Measurements from ENCODE around the gene PIK3CB. TPM values are rescaled to one million over a fixed set of nuclear protein-coding genes. Genes with fewer than 3 reads are reported as not detected.
"Not testable (repeated sequence)": the region's sequence is repeated elsewhere in the genome, so short reads cannot be mapped to it uniquely, and the experiment has no call there.

Gene PIK3CB
- total RNA-seq, 1 experiment from 2014 or later, result 35.3 TPM

DNA sequence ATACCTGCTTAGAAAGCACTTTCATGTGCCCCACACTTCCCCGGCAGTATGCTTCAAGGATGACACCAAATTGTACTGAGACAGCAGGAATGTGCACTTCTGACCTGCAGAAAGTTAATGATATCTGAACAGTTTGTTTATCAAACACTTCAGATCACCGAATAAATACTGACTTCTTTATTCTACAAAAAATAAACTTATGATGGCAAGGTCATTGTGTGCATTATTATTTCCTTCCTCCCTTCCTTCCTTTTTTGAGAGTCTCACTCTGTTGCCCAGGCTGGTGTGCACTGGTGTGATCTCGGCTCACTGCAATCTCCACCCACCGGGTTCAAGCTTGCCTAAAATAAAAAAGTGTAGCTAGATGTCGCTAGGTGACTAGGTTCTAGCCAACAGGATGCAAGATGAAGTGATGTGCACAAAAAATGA lies 145.8 kb downstream of the PIK3CB start:
- Histone ChIP-seq H3K9me2 (replicated peaks; ENCODE audit: insufficient read depth, low read length) (no peaks in the 10 kb centered on the region), H3K27me3 (ENCODE audit: low read length) (no peaks in the 10 kb centered on the region), H3K79me2 (ENCODE audit: low read length) (no peaks in the 10 kb centered on the region), H3K36me3 (ENCODE audit: insufficient read depth, low read length) (peaks cover 3% of the 10 kb centered on the region; the same call in 1 of the 2 replicates), H3K9ac (ENCODE audit: low read length) (no peak overlapping the region), H2AFZ (ENCODE audit: low read length) (no peak overlapping the region), H3K27ac (ENCODE audit: low read length) (no peak overlapping the region), H3K4me1 (ENCODE audit: low read length) (peaks cover 16% of the 10 kb centered on the region), H4K20me1 (ENCODE audit: insufficient read depth, low read depth, low read length) (no peaks in the 10 kb centered on the region), H3K4me3 (ENCODE audit: low read length) (no peak overlapping the region), H3K9me3 (ENCODE audit: low read length) (no peaks in the 10 kb centered on the region), H3K4me2 (ENCODE audit: low read depth, low read length, poor library complexity, severe bottlenecking) (no peak overlapping the region)
- DNase-seq, result no peak

DNA sequence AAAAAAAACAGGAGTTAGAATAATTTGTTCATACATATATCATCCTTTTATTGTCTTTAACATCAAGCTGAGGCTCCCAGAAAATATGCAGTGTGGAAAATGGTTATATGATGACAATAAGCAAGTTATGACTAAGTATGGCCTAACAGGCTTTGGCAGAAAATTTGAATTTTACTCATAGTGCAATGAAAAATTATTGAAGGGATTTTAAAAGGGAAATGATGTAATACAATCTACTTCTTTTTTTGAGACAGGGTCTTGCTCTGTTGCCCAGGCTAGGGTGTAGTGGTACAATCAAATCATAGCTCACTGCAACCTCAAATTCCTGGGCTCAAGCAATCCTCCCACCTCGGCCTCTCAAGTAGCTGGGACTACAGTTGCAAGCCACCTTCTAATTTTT lies 147.5 kb downstream of the PIK3CB start:
- H4K20me1 ChIP-seq (ENCODE audit: insufficient read depth, low read depth, low read length), result no peaks in the 10 kb centered on the region
- H3K4me2 ChIP-seq (ENCODE audit: low read depth, low read length, poor library complexity, severe bottlenecking), result peak overlapping the region; percentile 3
- H3K27me3 ChIP-seq (ENCODE audit: low read length), result no peaks in the 10 kb centered on the region
- H3K36me3 ChIP-seq (ENCODE audit: insufficient read depth, low read length), result peaks cover 3% of the 10 kb centered on the region; the same call in 1 of the 2 replicates
- H3K4me3 ChIP-seq (ENCODE audit: low read length), result no peak overlapping the region
- peak overlapping the region; percentile 67 for H3K27ac ChIP-seq (ENCODE audit: low read length)
- no peaks in the 10 kb centered on the region for H3K9me3 ChIP-seq (ENCODE audit: low read length)
- H3K79me2 ChIP-seq (ENCODE audit: low read length), result no peaks in the 10 kb centered on the region
- no peak overlapping the region for H2AFZ ChIP-seq (ENCODE audit: low read length)
- peaks cover 16% of the 10 kb centered on the region for H3K4me1 ChIP-seq (ENCODE audit: low read length)
- peak; percentile 57 for DNase-seq
- H3K9me2 ChIP-seq (replicated peaks; ENCODE audit: insufficient read depth, low read length), result no peaks in the 10 kb centered on the region
- no peak overlapping the region for H3K9ac ChIP-seq (ENCODE audit: low read length)

DNA sequence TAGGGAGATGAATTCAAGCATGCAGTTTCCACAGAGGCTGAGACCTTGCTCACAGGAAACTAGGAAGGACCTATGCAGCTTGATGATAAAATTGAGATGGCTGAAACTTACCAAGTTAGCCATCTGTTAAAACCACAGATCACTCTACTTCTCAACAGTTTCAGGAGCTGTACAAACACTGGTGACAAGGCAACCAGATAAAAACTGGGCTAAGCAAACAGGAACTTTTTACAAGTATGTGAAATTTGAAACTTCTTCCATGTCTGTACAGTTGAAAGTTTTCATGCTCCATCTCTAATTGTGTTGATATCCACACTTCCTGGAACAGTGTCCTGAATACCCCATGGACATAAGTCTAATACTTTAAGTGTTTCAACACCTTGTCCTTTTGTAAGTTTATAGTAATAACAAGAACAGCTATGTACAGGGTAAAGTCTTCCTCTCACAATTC lies 147.9 kb downstream of the PIK3CB start:
- Histone ChIP-seq H3K4me1 (ENCODE audit: low read length) (peaks cover 16% of the 10 kb centered on the region), H3K27ac (ENCODE audit: low read length) (peak overlapping the region; percentile 67), H3K4me2 (ENCODE audit: low read depth, low read length, poor library complexity, severe bottlenecking) (peak overlapping the region; percentile 3), H3K9me3 (ENCODE audit: low read length) (no peaks in the 10 kb centered on the region), H2AFZ (ENCODE audit: low read length) (no peak overlapping the region), H3K9me2 (replicated peaks; ENCODE audit: insufficient read depth, low read length) (no peaks in the 10 kb centered on the region), H4K20me1 (ENCODE audit: insufficient read depth, low read depth, low read length) (no peaks in the 10 kb centered on the region), H3K79me2 (ENCODE audit: low read length) (no peaks in the 10 kb centered on the region), H3K36me3 (ENCODE audit: insufficient read depth, low read length) (peaks cover 3% of the 10 kb centered on the region; the same call in 1 of the 2 replicates), H3K4me3 (ENCODE audit: low read length) (no peak overlapping the region), H3K9ac (ENCODE audit: low read length) (no peak overlapping the region), H3K27me3 (ENCODE audit: low read length) (no peaks in the 10 kb centered on the region)
- DNase-seq, result peak; percentile 68

DNA sequence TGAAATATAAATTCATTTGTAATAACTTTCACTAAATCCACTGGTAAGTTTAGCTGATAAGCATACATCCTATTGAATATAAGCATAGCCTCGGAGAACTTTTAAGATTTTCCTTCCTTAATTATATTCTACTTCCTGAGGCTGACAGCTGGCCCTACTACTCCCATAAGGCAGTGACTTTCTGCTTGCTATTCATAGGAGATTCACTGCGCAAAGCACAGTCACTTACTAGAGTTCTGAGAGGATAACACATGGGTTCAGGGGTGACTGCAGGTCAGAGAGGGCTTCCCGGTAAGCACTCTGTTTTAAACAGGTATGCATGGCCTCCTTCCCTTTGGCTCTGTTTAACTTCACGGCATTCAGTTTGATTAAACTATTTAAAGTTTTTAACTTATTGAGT lies 150.3 kb downstream of the PIK3CB start:
- H3K4me2 ChIP-seq (ENCODE audit: low read depth, low read length, poor library complexity, severe bottlenecking), result no peak overlapping the region
- H3K4me1 ChIP-seq (ENCODE audit: low read length), result peaks cover 35% of the 10 kb centered on the region
- no peak overlapping the region for H2AFZ ChIP-seq (ENCODE audit: low read length)
- H3K27me3 ChIP-seq (ENCODE audit: low read length), result no peaks in the 10 kb centered on the region
- H3K9me3 ChIP-seq (ENCODE audit: low read length), result no peaks in the 10 kb centered on the region
- H3K9ac ChIP-seq (ENCODE audit: low read length), result no peak overlapping the region
- no peak overlapping the region for H3K4me3 ChIP-seq (ENCODE audit: low read length)
- no peak for DNase-seq
- H4K20me1 ChIP-seq (ENCODE audit: insufficient read depth, low read depth, low read length), result no peaks in the 10 kb centered on the region
- H3K36me3 ChIP-seq (ENCODE audit: insufficient read depth, low read length), result no peaks in the 10 kb centered on the region
- no peak overlapping the region for H3K27ac ChIP-seq (ENCODE audit: low read length)
- no peaks in the 10 kb centered on the region for H3K79me2 ChIP-seq (ENCODE audit: low read length)
- no peaks in the 10 kb centered on the region for H3K9me2 ChIP-seq (replicated peaks; ENCODE audit: insufficient read depth, low read length)

DNA sequence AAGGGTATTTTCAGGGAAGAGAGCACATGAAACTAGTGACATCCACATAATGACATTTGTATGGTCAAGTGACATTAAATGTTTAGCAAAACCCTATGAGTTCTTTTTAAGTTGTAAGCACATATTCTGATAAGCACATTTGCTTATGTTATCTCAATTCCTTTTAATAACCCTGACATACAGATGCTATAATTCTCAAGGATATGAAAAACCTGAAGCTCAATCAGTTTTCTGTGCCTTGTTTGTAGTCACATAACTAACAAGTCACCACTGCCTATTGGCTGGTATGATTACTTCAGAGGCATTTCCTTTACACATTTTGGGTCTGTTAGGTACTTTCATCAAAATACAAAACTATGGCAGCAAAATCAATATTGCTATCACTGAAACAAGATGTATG lies 152.1 kb downstream of the PIK3CB start:
- H3K4me3 ChIP-seq (ENCODE audit: low read length), result no peak overlapping the region
- H3K9me2 ChIP-seq (replicated peaks; ENCODE audit: insufficient read depth, low read length), result no peaks in the 10 kb centered on the region
- no peaks in the 10 kb centered on the region for H3K9me3 ChIP-seq (ENCODE audit: low read length)
- no peak for DNase-seq
- H3K79me2 ChIP-seq (ENCODE audit: low read length), result no peaks in the 10 kb centered on the region
- 0 out of 2 replicates have a peak overlapping the region, but pooled peaks have one; percentile 76 for H3K27ac ChIP-seq (ENCODE audit: low read length)
- no peaks in the 10 kb centered on the region for H3K27me3 ChIP-seq (ENCODE audit: low read length)
- no peak overlapping the region for H3K4me2 ChIP-seq (ENCODE audit: low read depth, low read length, poor library complexity, severe bottlenecking)
- H3K4me1 ChIP-seq (ENCODE audit: low read length), result peaks cover 47% of the 10 kb centered on the region
- H3K36me3 ChIP-seq (ENCODE audit: insufficient read depth, low read length), result no peaks in the 10 kb centered on the region
- H3K9ac ChIP-seq (ENCODE audit: low read length), result no peak overlapping the region
- no peaks in the 10 kb centered on the region for H4K20me1 ChIP-seq (ENCODE audit: insufficient read depth, low read depth, low read length)
- no peak overlapping the region for H2AFZ ChIP-seq (ENCODE audit: low read length)

DNA sequence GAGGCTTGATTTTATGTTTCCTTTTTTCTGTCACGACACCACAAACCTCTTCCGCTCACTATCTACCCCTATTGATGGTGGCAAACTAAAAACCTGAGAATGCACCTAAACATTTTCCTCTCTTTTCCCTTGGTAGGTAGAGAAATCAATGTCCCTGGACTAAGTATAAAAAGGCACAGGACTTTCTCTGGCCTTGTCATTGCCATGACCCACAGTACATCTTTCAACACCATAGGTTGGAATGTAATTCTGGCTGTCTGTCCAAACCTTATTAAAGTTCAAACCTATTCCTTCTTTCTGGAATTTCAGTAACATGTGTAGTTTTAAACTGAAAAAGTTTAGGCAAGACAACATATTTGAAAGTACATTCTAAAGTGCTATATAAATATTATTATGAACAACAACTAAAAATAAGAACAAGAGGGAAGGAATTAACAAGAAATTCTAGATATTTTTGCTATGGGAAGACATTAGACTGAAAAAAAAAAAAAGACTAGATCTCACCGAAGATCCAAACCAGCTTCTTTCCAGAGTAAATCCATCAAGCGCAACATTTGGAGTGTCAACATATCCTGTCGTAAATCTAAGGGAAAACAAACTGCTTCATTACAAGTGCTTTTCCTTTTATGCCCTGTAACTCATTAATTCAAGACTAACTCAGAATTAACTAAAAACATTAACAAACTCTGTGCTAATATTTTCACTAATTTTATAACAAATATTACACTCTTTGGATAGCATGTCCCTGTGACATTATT lies 153.1 kb downstream of the PIK3CB start:
- H4K20me1 ChIP-seq (ENCODE audit: insufficient read depth, low read depth, low read length), result no peaks in the 10 kb centered on the region
- peak overlapping the region; percentile 76 for H3K27ac ChIP-seq (ENCODE audit: low read length)
- no peaks in the 10 kb centered on the region for H3K79me2 ChIP-seq (ENCODE audit: low read length)
- no peaks in the 10 kb centered on the region for H3K9me3 ChIP-seq (ENCODE audit: low read length)
- H3K9ac ChIP-seq (ENCODE audit: low read length), result no peak overlapping the region
- no peak overlapping the region for H2AFZ ChIP-seq (ENCODE audit: low read length)
- H3K27me3 ChIP-seq (ENCODE audit: low read length), result no peaks in the 10 kb centered on the region
- H3K36me3 ChIP-seq (ENCODE audit: insufficient read depth, low read length), result 0 out of 2 replicates have a peak, but pooled peaks cover 5% of the 10 kb centered on the region
- H3K4me1 ChIP-seq (ENCODE audit: low read length), result peaks cover 37% of the 10 kb centered on the region
- no peak for DNase-seq
- H3K9me2 ChIP-seq (replicated peaks; ENCODE audit: insufficient read depth, low read length), result no peaks in the 10 kb centered on the region
- no peak overlapping the region for H3K4me2 ChIP-seq (ENCODE audit: low read depth, low read length, poor library complexity, severe bottlenecking)
- no peak overlapping the region for H3K4me3 ChIP-seq (ENCODE audit: low read length)

DNA sequence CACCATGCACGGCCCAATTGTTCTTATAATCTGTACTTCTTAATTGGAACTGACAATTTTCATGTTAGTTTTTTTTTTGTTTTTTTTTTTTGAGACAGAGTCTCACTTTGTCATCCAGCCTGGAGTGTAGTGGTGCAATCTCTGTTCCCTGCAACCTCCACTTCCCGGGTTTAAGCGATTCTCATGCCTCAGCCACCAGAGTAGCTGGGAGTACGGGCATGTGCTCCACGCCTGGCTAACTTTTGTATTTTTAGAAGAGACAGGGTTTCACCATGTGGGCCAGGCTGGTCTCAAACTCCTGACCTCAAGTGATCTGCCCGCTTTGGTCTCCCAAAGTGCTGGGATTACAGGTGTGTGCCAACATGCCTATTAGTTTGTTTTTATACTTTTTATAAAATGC lies 153.8 kb downstream of the PIK3CB start:
- H2AFZ ChIP-seq (ENCODE audit: low read length); H3K79me2 ChIP-seq (ENCODE audit: low read length); H3K9me2 ChIP-seq (replicated peaks; ENCODE audit: insufficient read depth, low read length); H3K4me2 ChIP-seq (ENCODE audit: low read depth, low read length, poor library complexity, severe bottlenecking); H3K27me3 ChIP-seq (ENCODE audit: low read length); H4K20me1 ChIP-seq (ENCODE audit: insufficient read depth, low read depth, low read length); H3K4me3 ChIP-seq (ENCODE audit: low read length); H3K9me3 ChIP-seq (ENCODE audit: low read length); DNase-seq; H3K36me3 ChIP-seq (ENCODE audit: insufficient read depth, low read length); H3K9ac ChIP-seq (ENCODE audit: low read length): not testable (repeated sequence)
- peaks cover 34% of the 10 kb centered on the region for H3K4me1 ChIP-seq (ENCODE audit: low read length)
- H3K27ac ChIP-seq (ENCODE audit: low read length), result peak overlapping the region; percentile 76

DNA sequence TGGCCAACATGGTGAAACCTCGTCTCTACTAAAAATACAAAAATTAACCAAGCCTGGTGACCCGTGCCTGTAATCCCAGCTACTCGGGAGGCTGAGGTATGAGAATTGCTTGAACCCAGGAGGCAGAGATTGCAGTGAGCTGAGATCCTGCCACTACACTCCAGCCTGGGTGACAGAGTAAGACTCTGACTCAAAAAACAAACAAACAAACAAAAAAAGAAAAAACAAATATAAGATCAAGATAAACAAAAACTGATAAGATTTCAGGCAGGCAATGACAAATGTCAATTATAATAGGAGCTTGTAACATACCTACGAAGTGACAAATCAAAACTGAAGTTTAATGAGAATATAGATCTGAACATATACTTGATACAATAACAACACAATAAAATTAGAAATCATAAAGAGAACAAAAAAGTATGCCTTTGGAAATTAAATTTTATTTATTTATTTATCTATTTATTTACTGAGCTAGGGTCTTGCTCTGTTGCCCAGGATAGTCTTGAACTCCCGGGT lies 155.8 kb downstream of the PIK3CB start:
- Histone ChIP-seq H3K9me2 (replicated peaks; ENCODE audit: insufficient read depth, low read length) (no peaks in the 10 kb centered on the region), H3K9ac (ENCODE audit: low read length) (no peak overlapping the region), H3K27me3 (ENCODE audit: low read length) (no peaks in the 10 kb centered on the region), H3K27ac (ENCODE audit: low read length) (peak overlapping the region; percentile 39; the same call in 1 of the 2 replicates), H3K79me2 (ENCODE audit: low read length) (0 out of 2 replicates have a peak, but pooled peaks cover 4% of the 10 kb centered on the region), H3K4me2 (ENCODE audit: low read depth, low read length, poor library complexity, severe bottlenecking) (no peak overlapping the region), H3K9me3 (ENCODE audit: low read length) (no peaks in the 10 kb centered on the region), H3K4me3 (ENCODE audit: low read length) (no peak overlapping the region), H3K4me1 (ENCODE audit: low read length) (peaks cover 34% of the 10 kb centered on the region), H2AFZ (ENCODE audit: low read length) (no peak overlapping the region), H4K20me1 (ENCODE audit: insufficient read depth, low read depth, low read length) (no peaks in the 10 kb centered on the region), H3K36me3 (ENCODE audit: insufficient read depth, low read length) (0 out of 2 replicates have a peak, but pooled peaks cover 8% of the 10 kb centered on the region)
- DNase-seq, result no peak
